AML-193 (cell line): Measurements from ENCODE around the gene PPP5C.
"Not testable (repeated sequence)": the region's sequence is repeated elsewhere in the genome, so short reads cannot be mapped to it uniquely, and the experiment has no call there.

Experiments used
- DNase-seq, 2 experiments: peaks; one replicate each; lab custom pipeline; 2025; lab: John Stamatoyannopoulos, UW

PPP5C gene

GRCh38 chr19:46410205-46411087 lies 63.6 kb downstream of the PPP5C start:
- no peak for DNase-seq

- no peak for DNase-seq
These were observed 64.4 kb downstream of the PPP5C start for GRCh38 chr19:46411088-46411924.

DNA sequence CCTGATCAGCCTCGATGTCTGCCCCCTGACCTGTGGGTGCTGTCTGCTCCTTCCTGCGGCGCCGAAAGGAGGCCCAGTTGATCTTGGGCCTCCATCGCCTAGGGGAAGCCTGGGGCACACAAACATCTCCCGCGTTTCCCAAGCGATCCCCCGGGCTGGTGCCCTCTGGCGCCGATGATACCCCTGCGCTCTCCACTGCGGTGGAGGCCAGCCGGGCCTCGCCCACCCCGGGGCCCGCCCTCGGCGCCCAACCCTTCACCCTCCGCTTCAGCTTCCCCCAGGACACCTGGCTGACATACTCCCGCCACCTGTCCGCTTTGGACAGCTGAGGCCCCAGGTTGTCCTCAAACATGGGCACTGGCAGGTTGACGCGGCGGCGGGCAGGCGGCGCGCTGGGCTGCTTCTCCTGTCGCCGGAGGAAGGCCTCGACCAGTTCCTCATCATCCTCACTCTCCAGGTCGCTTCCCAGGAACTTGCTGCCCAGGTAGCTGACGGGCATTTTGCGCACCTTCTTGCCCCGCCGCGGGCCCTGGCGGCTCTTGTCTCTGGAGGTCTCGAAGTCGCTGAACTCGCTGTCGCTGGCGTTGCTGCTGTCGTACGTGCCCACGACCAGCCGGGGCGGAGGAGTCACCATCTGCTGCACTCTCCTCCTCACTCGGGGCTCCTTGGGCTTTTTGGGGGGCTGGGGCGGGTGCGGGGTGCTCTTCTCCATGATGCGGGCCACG lies 65.2 kb downstream of the PPP5C start:
- no peak for DNase-seq

DNA sequence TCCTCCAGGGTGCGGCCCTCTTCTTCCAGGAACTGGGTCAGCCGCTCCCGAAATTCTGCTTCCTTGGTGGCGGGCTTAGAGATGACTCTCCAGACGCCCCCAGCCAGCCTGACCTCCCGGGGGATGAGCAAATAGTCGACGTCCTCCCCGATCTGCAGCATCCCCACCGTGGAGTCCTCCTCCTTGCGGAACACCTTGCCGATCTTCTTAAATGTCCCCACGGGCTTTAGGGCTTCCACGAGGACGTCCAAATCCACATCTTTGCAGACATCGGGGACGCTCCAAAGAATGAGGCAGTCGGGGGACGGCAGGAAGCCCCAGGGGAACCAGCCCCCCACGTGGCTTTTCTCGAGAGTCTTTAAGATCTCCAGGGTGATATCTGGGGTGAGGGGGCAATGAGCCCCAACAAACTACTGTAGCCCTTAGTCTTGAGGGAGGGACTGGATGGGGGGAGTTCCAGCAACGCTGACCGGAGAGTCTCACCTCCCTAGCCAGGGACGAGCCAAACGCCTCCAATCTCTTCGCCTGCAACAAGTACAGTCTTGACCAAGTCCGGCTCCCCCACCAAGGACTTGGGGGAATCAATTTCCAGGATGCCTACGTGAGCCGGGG lies 65.9 kb downstream of the PPP5C start:
- DNase-seq, result no peak

DNA sequence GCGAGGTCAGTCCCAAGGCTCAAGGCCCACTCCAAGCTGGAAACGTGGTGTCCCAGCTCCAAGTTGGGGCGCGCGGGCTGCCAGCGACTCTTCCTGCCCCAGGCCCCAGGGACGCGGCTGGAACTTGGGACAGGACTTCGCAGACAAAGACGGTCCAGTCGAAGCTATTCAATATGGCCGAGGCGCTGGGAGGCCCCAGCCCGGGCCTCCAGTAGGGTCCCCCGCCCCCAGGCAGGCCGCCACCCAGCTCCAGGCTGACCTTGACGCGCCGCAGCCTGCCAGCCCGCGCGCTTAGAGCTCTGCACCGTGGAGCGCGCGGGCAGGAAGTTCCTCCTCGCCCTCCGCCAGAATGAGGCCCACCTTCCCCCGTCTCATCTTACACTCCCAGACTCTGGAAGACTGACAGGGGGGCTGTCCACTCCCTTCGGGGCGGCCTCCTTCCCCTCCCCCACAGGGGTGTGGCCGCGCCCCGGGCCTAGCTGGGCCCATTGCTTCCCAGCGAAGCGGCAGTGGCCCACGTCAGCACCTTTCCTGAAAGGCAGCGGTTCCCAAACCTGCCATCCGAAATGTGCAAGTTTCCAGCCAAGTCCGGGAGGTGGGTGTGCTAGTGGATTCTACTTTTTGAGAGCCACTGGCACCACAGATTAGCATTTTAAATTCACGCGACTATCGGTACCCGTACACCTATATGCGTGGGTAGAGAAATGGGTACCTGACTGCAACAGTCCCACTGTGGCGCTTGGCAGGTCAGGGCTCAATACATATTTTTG lies 66.6 kb downstream of the PPP5C start, which contains the start of gene CCDC8:
CCDC8 (minus strand) TSS at position 303 of the 770 bp plus-strand sequence. CDS start 754 bp downstream, outside the sequence.
- no peak for DNase-seq

GRCh38 chr19:46414899-46415298 lies 68.0 kb downstream of the PPP5C start:
- DNase-seq, result not testable (repeated sequence)

- DNase-seq, result not testable (repeated sequence)
These were observed 69.2 kb downstream of the PPP5C start for GRCh38 chr19:46415804-46416709.

- DNase-seq, result no peak
These were observed 73.2 kb downstream of the PPP5C start for GRCh38 chr19:46420056-46420455.

- DNase-seq, result no peak
These were observed 75.5 kb downstream of the PPP5C start for GRCh38 chr19:46422344-46422743.

DNA sequence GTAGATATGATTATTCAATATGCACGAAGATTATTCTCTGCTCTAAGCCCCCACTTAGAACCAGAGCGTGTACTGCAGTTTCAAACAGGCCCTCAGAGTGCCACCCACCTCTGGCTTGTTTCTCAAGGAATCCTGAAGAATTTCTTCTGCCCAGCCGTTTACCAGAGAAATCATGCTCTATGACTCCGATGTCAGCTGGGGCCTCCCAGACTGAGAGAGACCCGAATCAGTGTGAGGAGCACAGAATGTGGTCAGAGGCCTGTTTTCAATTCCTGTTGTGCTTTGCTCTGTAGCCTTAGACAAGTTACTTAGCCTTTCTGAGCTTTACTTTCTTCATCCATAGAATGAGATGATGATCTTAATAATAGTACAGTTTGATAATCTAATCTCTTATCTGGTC lies 76.3 kb downstream of the PPP5C start:
- DNase-seq, result no peak

- DNase-seq, result no peak
These were observed 79.2 kb downstream of the PPP5C start for GRCh38 chr19:46426035-46426505.

GRCh38 chr19:46426506-46427162 lies 79.7 kb downstream of the PPP5C start:
- DNase-seq, result no peak

DNA sequence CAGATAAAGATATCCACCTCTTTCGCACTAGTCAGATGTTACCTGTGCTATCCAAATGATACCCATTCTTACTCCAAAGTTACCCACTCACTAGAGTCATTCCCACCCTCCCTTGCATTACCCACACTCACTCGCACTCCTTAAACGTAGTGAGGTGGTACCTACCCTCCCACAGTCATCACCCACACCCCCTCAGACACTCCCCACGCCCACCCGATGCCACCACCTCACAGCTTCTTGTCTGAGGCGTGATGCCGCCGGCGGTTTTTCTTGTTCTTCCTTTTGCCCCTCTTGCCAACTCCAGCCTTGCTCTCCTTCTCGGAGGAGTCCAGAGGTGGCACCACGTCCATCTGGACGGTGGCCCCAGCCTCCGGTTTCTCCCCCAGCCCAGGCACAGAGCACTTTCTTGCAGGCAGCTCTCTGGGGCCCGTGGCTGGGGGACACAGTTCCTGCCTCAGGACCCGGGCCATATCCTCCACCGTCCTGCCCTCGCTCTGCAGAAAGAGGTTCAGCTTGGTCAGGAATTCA lies 80.7 kb downstream of the PPP5C start:
- no peak for DNase-seq

- no peak for DNase-seq
These were observed 81.6 kb downstream of the PPP5C start, which contains the start of gene PNMA8C for GRCh38 chr19:46428239-46429135. Gene PNMA8C (minus strand): TSS chr19:46428936. CDS start chr19:46428359, 577 bp downstream.

- no peak for DNase-seq
These were observed 83.1 kb downstream of the PPP5C start for GRCh38 chr19:46429999-46430398.

DNA sequence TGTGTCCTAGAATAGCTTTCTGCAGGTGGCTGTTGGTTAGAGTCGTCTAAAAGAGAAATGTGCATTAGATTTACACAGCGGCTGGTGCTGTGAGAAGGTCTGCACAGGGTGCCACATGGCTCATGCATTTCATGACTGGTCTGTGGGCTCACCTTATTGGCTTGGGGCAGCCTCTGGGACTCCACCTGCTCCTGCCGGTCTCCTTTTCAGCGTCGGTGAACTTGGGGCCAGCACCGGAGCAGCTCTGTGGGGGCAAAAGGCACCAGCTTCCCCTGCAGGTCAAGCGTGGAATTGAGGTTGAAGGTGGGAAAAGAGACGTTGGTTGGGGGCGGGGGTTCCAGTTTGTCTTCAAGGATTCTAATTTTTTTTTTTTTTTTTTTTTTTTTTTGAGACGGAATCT lies 84.9 kb downstream of the PPP5C start:
- no peak for DNase-seq

- DNase-seq, result not testable (repeated sequence)
These were observed 86.6 kb downstream of the PPP5C start for GRCh38 chr19:46433470-46433869.

DNA sequence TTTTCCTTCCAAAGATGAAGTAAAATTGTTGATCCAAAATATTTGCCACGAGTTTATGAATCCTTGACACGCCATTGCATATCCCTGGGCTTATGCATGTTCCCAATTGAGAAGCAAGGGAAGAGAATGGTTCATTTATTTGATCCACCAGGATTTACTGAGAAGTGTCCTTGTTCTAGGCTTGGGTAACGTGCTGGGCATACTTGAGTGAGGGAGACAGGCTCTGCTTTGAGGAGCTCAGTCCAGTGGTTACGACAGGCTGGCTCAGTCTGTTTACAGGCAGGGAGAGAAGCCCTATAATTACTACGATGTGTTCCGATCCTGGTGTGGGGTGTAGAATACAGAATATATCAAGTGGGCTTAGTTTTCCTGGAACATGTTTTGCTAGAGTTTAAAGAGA lies 88.1 kb downstream of the PPP5C start:
- no peak for DNase-seq
